Stimulated activated CD8-positive, alpha-beta memory T cell treated with anti-CD3 and anti-CD28 coated beads, Interleukin-15, amount 100 ng/mL, for 1 hour (primary cell): ENCODE measurements around the gene LRCH1.

Experiments
- DNase-seq: peaks from one replicate; pipeline ENCODE4 v3.0.0-alpha.2; 2020; ENCODE audit warnings: low read depth

The LRCH1 gene

DNA sequence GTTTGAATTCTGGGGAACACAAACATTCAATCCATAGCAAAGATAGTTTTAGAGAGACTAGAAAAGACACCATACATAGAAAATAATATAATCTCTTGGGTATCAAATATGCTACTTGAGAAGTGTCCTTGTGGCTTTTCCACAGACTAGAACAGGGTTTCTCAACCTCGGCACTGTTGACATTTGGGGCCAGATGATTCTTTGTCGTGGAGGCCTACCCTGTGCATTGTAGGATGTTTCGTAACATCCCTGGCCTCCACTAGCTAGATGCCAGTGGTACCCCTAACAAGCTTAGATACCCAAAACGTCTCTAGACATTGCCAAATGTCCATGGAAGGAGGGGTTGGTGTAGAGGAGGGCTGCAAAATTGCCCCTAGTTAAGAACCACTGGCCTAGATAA lies 246.2 kb downstream of the LRCH1 start:
- no peak for DNase-seq

DNA sequence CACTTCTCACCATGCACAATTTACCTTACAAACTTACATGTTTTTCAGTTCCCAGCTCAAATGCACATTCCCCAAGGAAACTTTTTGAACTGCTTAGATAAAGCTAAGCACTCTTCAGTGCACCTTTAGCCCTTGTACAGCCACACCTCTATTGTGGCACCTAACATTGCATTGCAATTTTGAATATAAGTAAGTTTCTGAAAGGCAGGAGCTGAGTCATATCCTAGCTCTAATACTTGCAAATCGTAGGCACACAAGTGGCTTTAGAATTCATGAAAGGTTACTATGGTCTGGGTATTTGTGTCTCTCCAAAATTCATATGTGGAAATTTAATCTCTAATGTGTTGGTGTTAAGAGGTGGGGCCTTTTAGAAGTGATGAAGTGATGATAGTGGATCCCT lies 248.9 kb downstream of the LRCH1 start:
- DNase-seq = no peak
